Measurements from ENCODE around the gene EXOC2. TPM values are rescaled to one million over a fixed set of nuclear protein-coding genes. Genes with fewer than 3 reads are reported as not detected.

The EXOC2 gene
- polyA plus RNA-seq, 1 donor (not counting 4 experiments of a cell fraction or from before 2014, with no cell fraction given), result 28.4 TPM

GRCh38 chr6:502761-503160, 190.2 kb downstream of the EXOC2 start:
- Histone ChIP-seq H3K27ac (ENCODE audit: control insufficient read depth, insufficient read depth, low read length) (no peak overlapping the region), H3K9me3 (ENCODE audit: control insufficient read depth, low read depth, low read length) (no peaks in the 10 kb centered on the region), H3K4me3 (ENCODE audit: control insufficient read depth in 2 of 3, extremely low read depth in 1 of 3, insufficient read depth in 2 of 3, low read depth in 1 of 3, low read length in 3 of 3) (no peak overlapping the region), H2AFZ (ENCODE audit: control insufficient read depth, low read length) (no peak overlapping the region), H3K79me2 (ENCODE audit: control insufficient read depth, insufficient read depth, low read length) (no peaks in the 10 kb centered on the region), H3K4me1 (ENCODE audit: control insufficient read depth, extremely low read depth, insufficient read depth, low read length) (no peaks in the 10 kb centered on the region), H3K27me3 (ENCODE audit: control insufficient read depth, extremely low read depth, insufficient read depth, low read length) (no peaks in the 10 kb centered on the region), H4K20me1 (ENCODE audit: control insufficient read depth, extremely low read depth, insufficient read depth, low read length) (no peaks in the 10 kb centered on the region), H3K9ac (ENCODE audit: control insufficient read depth, extremely low read depth, insufficient read depth, low read length) (no peak overlapping the region), H3K36me3 (ENCODE audit: control insufficient read depth in 2 of 2, extremely low read depth in 1 of 2, insufficient read depth in 2 of 2, low read length in 2 of 2) (peaks cover 1 to 4% of the 10 kb centered on the region in 2 experiments), H3K4me2 (ENCODE audit: control insufficient read depth, extremely low read depth, insufficient read depth, low read depth, low read length) (no peak overlapping the region), H3K9me1 (ENCODE audit: control insufficient read depth, extremely low read depth, insufficient read depth, low read length) (no peaks in the 10 kb centered on the region)
- no peak for TF ChIP-seq EZH2 (IDR thresholded peaks at IDR 0.05; ENCODE audit: low read length)
- TF ChIP-seq, protein P1, sequence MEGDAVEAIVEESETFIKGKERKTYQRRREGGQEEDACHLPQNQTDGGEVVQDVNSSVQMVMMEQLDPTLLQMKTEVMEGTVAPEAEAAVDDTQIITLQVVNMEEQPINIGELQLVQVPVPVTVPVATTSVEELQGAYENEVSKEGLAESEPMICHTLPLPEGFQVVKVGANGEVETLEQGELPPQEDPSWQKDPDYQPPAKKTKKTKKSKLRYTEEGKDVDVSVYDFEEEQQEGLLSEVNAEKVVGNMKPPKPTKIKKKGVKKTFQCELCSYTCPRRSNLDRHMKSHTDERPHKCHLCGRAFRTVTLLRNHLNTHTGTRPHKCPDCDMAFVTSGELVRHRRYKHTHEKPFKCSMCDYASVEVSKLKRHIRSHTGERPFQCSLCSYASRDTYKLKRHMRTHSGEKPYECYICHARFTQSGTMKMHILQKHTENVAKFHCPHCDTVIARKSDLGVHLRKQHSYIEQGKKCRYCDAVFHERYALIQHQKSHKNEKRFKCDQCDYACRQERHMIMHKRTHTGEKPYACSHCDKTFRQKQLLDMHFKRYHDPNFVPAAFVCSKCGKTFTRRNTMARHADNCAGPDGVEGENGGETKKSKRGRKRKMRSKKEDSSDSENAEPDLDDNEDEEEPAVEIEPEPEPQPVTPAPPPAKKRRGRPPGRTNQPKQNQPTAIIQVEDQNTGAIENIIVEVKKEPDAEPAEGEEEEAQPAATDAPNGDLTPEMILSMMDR (optimal IDR thresholded peaks at IDR 0.05 in 1 of 3, IDR thresholded peaks at IDR 0.05 in 1 of 3, conservative IDR thresholded peaks at IDR 0.05 in 1 of 3; ENCODE audit: extremely low read depth in 1 of 3, insufficient read depth in 2 of 3, low read length in 3 of 3), result no peak
- dilution Hi-C loops (cut with MboI; ENCODE audit: extremely low pct_ligation_motif_present, low sequenced_read_pairs), result no loop called here
- DNase-seq (ENCODE audit: low read depth, low spot score), result no peak
- FAIRE-seq, result no peak

GRCh38 chr6:501891-502601, 190.9 kb downstream of the EXOC2 start:
- no peak overlapping the region for H3K9ac ChIP-seq (ENCODE audit: control insufficient read depth, extremely low read depth, insufficient read depth, low read length)
- H2AFZ ChIP-seq (ENCODE audit: control insufficient read depth, low read length), result no peak overlapping the region
- no peak for TF ChIP-seq EZH2 (IDR thresholded peaks at IDR 0.05; ENCODE audit: low read length)
- TF ChIP-seq, protein P1 (optimal IDR thresholded peaks at IDR 0.05 in 1 of 3, IDR thresholded peaks at IDR 0.05 in 1 of 3, conservative IDR thresholded peaks at IDR 0.05 in 1 of 3; ENCODE audit: extremely low read depth in 1 of 3, insufficient read depth in 2 of 3, low read length in 3 of 3), result no peak
- no peak overlapping the region for H3K27ac ChIP-seq (ENCODE audit: control insufficient read depth, insufficient read depth, low read length)
- no peaks in the 10 kb centered on the region for H3K27me3 ChIP-seq (ENCODE audit: control insufficient read depth, extremely low read depth, insufficient read depth, low read length)
- no peaks in the 10 kb centered on the region for H4K20me1 ChIP-seq (ENCODE audit: control insufficient read depth, extremely low read depth, insufficient read depth, low read length)
- FAIRE-seq, result no peak
- H3K9me1 ChIP-seq (ENCODE audit: control insufficient read depth, extremely low read depth, insufficient read depth, low read length), result no peaks in the 10 kb centered on the region
- no peaks in the 10 kb centered on the region for H3K79me2 ChIP-seq (ENCODE audit: control insufficient read depth, insufficient read depth, low read length)
- H3K4me2 ChIP-seq (ENCODE audit: control insufficient read depth, extremely low read depth, insufficient read depth, low read depth, low read length), result no peak overlapping the region
- dilution Hi-C loops (cut with MboI; ENCODE audit: extremely low pct_ligation_motif_present, low sequenced_read_pairs), result no loop called here
- H3K9me3 ChIP-seq (ENCODE audit: control insufficient read depth, low read depth, low read length), result no peaks in the 10 kb centered on the region
- DNase-seq (ENCODE audit: low read depth, low spot score), result no peak
- H3K36me3 ChIP-seq (ENCODE audit: control insufficient read depth in 2 of 2, extremely low read depth in 1 of 2, insufficient read depth in 2 of 2, low read length in 2 of 2), result peaks cover 1 to 4% of the 10 kb centered on the region in 2 experiments
- no peaks in the 10 kb centered on the region for H3K4me1 ChIP-seq (ENCODE audit: control insufficient read depth, extremely low read depth, insufficient read depth, low read length)
- no peak overlapping the region for H3K4me3 ChIP-seq (ENCODE audit: control insufficient read depth in 2 of 3, extremely low read depth in 1 of 3, insufficient read depth in 2 of 3, low read depth in 1 of 3, low read length in 3 of 3)

Measured in keratinocyte (primary cell).